OCI-LY3 (cell line): Measurements from ENCODE around the gene RORC.

Source experiments
- CTCF ChIP-seq: fragments of 200-600, 300-600 bp; sonication (generic); IDR thresholded peaks from 2 replicates; pipeline ENCODE4 v1.5.1; 2014; ENCODE audit warnings: antibody characterized with exemption, low read length, low read depth
- EZH2phosphoT487 ChIP-seq: fragments of 200-600 bp; shearing (Covaris generic); IDR thresholded peaks from 2 replicates; pipeline ENCODE4 v1.6.1; 2018; ENCODE audit warnings: antibody characterized with exemption, mixed run types, low read depth

GRCh38 chr1:151819976-151820623 lies 11.5 kb downstream of the RORC start:
- TF ChIP-seq CTCF (no peak), EZH2phosphoT487 (no peak)
